Measurements from ENCODE around the gene BCR.

BCR gene

GRCh38 chr22:23215294-23216241 lies 35.3 kb downstream of the BCR start:
- no peak for DNase-seq

GRCh38 chr22:23216461-23217170 lies 36.3 kb downstream of the BCR start:
- no peak for DNase-seq

GRCh38 chr22:23217171-23218052 lies 37.1 kb downstream of the BCR start:
- DNase-seq = no peak

- no peak for DNase-seq
Measured at GRCh38 chr22:23218053-23218866, 38.0 kb downstream of the BCR start.

GRCh38 chr22:23218867-23219251 lies 38.5 kb downstream of the BCR start:
- DNase-seq = no peak

GRCh38 chr22:23219317-23219716 lies 39.0 kb downstream of the BCR start:
- no peak for DNase-seq

- peak in 2 of 51 donors; percentile 10 to 25 for DNase-seq
Measured at GRCh38 chr22:23219822-23220484, 39.6 kb downstream of the BCR start.

- DNase-seq = peak in 2 of 51 donors; percentile 9 to 34
Measured at GRCh38 chr22:23220485-23221350, 40.4 kb downstream of the BCR start.

- DNase-seq = no peak
Measured at GRCh38 chr22:23221351-23221804, 41.1 kb downstream of the BCR start.

GRCh38 chr22:23222033-23222792 lies 41.9 kb downstream of the BCR start:
- DNase-seq = no peak

- no peak for DNase-seq
Measured at GRCh38 chr22:23222793-23223568, 42.7 kb downstream of the BCR start.

GRCh38 chr22:23223569-23224317 lies 43.4 kb downstream of the BCR start:
- no peak for DNase-seq

- DNase-seq = no peak
Measured at GRCh38 chr22:23224846-23225245, 44.5 kb downstream of the BCR start.

- DNase-seq = no peak
Measured at GRCh38 chr22:23225337-23225723, 45.0 kb downstream of the BCR start.

- DNase-seq = peak in 7 of 51 donors; percentile 24 to 57 (median 34)
Measured at GRCh38 chr22:23225724-23226496, 45.6 kb downstream of the BCR start.

- DNase-seq = no peak
Measured at GRCh38 chr22:23226497-23226850, 46.2 kb downstream of the BCR start.

Data from hypothalamus (tissue), 51 donors.